Measurements from ENCODE around the gene RAPSN.
"Not testable (repeated sequence)": the region's sequence is repeated elsewhere in the genome, so short reads cannot be mapped to it uniquely, and the experiment has no call there.

Gene RAPSN

DNA sequence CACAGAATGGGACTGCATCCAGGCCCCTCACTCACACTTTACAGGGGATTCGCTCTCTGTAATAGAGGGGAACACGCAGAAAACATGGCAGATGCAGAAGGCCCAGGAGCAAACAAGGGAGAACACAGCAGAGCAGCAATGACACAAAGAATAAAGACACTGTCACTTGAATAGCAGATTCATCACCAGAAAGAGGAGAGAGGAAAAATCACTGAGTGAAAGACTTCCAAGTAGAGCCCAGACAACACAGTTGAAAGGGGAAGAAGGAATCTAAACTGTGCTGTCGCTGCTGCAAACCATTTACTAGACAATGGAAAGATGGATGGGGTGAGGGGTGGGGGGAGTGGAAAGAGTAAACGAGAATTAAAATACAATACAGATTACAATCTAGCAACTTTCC is 28.8 kb upstream of the RAPSN start:
- Mint-ChIP-seq H3K4me3 (no peak overlapping the region), H3K4me1 (ENCODE audit: low read depth) (peaks cover 13% of the 10 kb centered on the region), H3K9me3 (no peaks in the 10 kb centered on the region), H3K27me3 (ENCODE audit: low read depth) (no peaks in the 10 kb centered on the region), H3K36me3 (ENCODE audit: low read depth) (peaks cover 61% of the 10 kb centered on the region), H3K27ac (peak overlapping the region; percentile 18)
- DNase-seq (ENCODE audit: low spot score): no peak

DNA sequence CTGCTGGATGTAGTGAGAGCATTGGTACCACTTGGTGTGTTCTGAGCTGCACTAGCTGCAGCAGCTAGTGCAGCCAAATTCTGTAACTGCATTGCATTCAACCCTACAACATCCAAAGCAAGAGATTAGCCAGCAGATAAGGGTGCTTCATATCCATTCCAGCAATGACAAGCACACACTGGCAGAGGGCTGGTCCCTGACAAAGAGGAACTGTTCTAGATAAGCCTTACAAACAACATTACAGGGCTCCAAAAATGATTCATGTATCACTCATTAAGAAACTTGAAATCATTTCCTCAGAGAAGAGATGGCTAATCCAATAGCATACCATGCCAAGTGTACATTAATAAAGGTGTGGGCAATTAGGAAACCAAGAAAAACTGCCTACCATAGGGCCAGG is 28.4 kb upstream of the RAPSN start:
- Mint-ChIP-seq H3K9me3 (no peaks in the 10 kb centered on the region), H3K27me3 (ENCODE audit: low read depth) (no peaks in the 10 kb centered on the region), H3K4me1 (ENCODE audit: low read depth) (peaks cover 13% of the 10 kb centered on the region), H3K4me3 (no peak overlapping the region), H3K27ac (peak overlapping the region; percentile 18), H3K36me3 (ENCODE audit: low read depth) (peaks cover 59% of the 10 kb centered on the region)
- DNase-seq (ENCODE audit: low spot score): peak; percentile 34

DNA sequence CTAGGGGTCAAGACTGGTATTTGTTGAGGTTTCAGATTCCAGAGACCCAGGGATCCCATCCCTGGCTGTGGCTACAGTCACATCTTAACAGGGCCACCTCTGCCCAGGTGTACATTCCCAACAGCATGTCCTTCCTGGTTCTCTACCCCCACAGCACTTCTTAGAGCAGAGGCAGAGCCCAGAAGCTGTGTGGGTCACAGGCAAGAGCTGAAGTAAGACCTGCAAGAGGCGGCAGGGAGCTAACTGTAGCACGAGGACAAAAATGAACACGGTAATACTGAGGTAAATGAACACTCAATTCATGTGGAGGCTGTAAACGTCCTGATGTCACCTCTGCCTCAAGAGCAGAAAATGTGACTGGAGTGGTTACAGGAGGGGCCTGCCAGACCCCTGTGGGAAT is 21.7 kb upstream of the RAPSN start:
- no peaks in the 10 kb centered on the region for H3K9me3 Mint-ChIP-seq
- peaks cover 4% of the 10 kb centered on the region for H3K4me1 Mint-ChIP-seq (ENCODE audit: low read depth)
- no peaks in the 10 kb centered on the region for H3K27me3 Mint-ChIP-seq (ENCODE audit: low read depth)
- no peak overlapping the region for H3K4me3 Mint-ChIP-seq
- H3K36me3 Mint-ChIP-seq (ENCODE audit: low read depth): peaks cover 53% of the 10 kb centered on the region
- H3K27ac Mint-ChIP-seq: no peak overlapping the region
- no peak for DNase-seq (ENCODE audit: low spot score)

DNA sequence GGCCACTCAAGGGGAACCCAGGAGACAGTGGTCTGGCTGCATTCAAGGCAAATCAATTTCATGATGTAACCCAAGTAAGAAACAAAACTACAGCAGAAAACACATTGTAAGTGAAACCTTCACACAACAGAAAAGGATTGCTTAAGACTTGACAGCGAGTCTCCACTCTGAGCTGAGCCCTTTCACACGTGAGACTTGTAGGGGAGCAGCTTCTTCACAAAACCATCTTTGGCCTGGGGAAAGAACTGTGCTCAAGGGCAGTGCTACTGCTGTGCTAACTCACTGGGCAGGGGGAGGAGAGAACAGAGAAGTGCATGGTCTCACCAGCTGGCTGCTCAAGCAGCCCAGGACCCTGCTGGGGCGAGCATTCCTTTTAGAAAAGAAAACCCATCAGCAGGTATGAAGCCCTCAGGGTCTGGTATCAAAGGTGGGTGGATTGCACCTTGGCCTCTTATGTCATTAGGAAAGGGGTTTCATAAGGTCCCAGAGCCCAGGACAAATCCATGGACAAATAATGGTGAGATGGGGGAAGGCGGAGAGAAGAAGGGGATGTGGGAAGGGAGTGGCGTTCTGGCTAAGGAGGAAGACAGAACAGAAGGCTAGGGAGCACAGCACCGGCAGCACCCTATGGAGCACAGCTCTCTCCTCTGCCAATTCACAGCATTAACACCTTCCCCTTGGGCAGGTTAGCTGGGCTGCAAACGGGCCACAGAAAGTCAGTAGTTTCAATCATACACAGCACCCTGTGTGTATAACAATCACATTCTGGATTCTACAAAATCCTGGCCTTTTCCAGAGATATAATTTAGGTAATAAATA is 20.6 kb upstream of the RAPSN start:
- H3K27ac Mint-ChIP-seq: no peak overlapping the region
- H3K36me3 Mint-ChIP-seq (ENCODE audit: low read depth): peaks cover 50% of the 10 kb centered on the region

DNA sequence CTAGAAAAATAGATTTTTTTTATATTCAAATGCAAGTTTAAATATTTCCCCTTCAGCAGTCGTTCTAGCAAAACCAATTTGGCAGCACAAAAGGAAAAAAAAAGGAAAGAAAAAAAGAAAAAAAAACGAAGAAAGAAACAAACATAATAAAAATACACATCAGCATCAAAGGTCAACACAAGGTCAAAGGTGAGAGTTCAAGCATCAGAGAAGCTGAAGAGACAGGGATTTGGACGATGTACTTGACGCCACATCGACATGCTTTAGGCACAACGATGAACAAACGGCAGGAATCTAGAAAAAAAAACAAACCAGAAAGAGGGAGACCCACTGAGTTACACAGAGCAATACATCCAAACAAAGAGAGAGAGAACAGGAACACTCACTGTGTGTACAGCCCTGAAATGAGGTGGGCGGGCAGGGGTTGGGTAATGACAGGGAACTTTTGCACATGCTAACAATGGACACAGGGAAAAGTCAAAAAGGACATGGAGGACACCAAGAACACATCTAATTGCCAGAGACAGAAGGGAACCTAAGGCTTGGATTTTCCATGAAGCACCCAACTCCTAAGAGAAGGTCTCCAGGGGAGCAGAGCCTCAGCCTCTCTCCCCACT is 19.8 kb upstream of the RAPSN start:
- H3K36me3 Mint-ChIP-seq (ENCODE audit: low read depth): peaks cover 47% of the 10 kb centered on the region
- H3K9me3 Mint-ChIP-seq: no peaks in the 10 kb centered on the region
- no peak overlapping the region for H3K4me3 Mint-ChIP-seq
- peaks cover 4% of the 10 kb centered on the region for H3K4me1 Mint-ChIP-seq (ENCODE audit: low read depth)
- no peak overlapping the region for H3K27ac Mint-ChIP-seq
- no peaks in the 10 kb centered on the region for H3K27me3 Mint-ChIP-seq (ENCODE audit: low read depth)
- DNase-seq (ENCODE audit: low spot score): no peak

More for the DNA sequence above, 20.6 kb upstream of the RAPSN start:
- Mint-ChIP-seq H3K27me3 (ENCODE audit: low read depth) (no peaks in the 10 kb centered on the region), H3K4me3 (no peak overlapping the region), H3K4me1 (ENCODE audit: low read depth) (peaks cover 4% of the 10 kb centered on the region), H3K9me3 (no peaks in the 10 kb centered on the region)
- no peak for DNase-seq (ENCODE audit: low spot score)

DNA sequence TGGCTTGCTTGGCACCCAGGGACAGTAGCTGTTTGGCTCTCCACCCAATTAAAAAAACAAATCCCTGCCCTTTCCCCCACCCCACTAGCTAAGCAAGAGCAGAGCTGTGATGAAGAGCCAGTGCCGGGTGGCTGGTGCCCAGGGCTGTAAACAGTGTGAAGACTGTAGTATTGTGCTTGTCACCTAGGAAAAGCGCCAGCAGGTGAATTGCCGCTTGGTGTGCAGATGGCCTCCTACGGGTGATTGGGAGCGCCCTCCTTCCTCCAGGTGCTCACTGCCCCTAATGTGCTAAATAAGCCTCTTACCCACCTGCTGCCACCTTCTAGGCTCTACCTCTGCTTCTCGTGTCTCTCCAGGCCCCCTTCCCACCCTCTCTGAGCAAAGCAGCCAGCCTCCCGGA is 18.4 kb upstream of the RAPSN start:
- peaks cover 37% of the 10 kb centered on the region for H3K36me3 Mint-ChIP-seq (ENCODE audit: low read depth)
- no peak overlapping the region for H3K4me3 Mint-ChIP-seq
- DNase-seq (ENCODE audit: low spot score): no peak
- no peaks in the 10 kb centered on the region for H3K27me3 Mint-ChIP-seq (ENCODE audit: low read depth)
- H3K27ac Mint-ChIP-seq: peak overlapping the region; percentile 10
- no peaks in the 10 kb centered on the region for H3K9me3 Mint-ChIP-seq
- H3K4me1 Mint-ChIP-seq (ENCODE audit: low read depth): peaks cover 4% of the 10 kb centered on the region

DNA sequence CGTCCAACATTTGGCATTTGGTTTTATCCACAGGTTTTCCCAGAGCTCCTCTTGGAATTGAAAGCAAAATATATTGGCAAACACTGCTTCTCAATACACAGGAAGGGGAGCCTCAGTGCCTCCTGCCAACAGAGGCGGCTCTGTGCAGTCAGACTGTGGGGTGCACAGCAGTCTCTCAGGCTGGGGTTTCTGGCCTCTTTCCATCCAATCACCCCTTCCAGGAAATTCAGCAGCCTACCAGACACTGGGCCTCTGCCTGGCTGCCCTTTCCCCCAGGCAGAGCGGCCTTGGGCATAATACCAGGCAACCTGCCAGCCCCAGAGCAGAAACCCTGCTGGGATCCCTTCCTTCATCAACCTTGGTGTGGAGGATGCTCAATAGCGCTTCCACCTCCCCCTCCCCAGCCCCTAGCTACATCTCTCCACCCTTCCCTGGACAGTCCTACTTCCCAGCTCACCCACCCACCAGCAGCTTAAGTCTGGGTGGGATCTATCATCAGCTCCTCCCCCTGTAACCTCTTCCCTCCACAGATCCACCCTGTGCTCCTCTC is 17.8 kb upstream of the RAPSN start:
- Mint-ChIP-seq H3K4me3 (no peak overlapping the region), H3K9me3 (no peaks in the 10 kb centered on the region), H3K27me3 (ENCODE audit: low read depth) (no peaks in the 10 kb centered on the region), H3K36me3 (ENCODE audit: low read depth) (peaks cover 37% of the 10 kb centered on the region), H3K4me1 (ENCODE audit: low read depth) (peaks cover 4% of the 10 kb centered on the region), H3K27ac (no peak overlapping the region)
- DNase-seq (ENCODE audit: low spot score): no peak

DNA sequence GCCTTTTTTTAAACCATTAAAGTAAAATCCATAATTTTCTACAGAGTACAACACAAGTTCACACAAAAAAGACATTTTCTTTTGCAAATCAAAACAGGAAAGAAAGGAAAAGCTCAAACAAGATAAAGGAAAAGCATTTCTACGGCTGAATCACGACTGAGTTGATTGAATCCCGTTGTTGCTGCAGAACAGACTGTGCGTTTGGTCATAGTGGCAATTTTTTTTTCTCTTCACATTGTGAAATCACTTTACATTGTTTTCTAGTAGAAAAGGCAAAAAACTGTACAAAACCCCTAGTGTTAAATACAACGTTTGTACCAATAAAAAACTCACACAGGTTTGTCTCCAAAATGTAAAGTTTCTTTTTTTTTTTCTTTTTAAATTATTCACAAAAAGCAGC is 17.3 kb upstream of the RAPSN start:
- H3K9me3 Mint-ChIP-seq: no peaks in the 10 kb centered on the region
- no peaks in the 10 kb centered on the region for H3K27me3 Mint-ChIP-seq (ENCODE audit: low read depth)
- no peak overlapping the region for H3K27ac Mint-ChIP-seq
- H3K36me3 Mint-ChIP-seq (ENCODE audit: low read depth): peaks cover 35% of the 10 kb centered on the region
- no peak overlapping the region for H3K4me3 Mint-ChIP-seq
- H3K4me1 Mint-ChIP-seq (ENCODE audit: low read depth): peaks cover 4% of the 10 kb centered on the region
- no peak for DNase-seq (ENCODE audit: low spot score)

DNA sequence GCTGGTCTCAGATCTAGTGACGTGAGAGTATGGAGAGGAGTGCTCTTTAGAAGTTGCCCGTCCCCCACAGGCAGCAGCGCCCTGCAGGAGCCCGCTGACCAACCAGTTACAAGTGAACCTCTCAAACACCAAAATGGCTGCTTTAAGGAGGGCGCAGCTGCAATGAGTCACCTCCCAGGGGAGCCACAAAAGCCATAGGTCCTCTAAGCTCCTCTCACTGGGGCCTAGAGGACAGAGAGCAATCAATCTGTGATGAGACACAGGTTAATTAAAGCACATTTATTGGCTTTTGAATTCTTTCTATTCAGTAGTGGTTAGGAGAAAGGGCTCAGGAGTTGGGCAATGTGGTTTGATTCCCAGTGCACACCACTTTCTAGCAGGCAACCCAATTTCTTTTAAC is 15.5 kb upstream of the RAPSN start:
- Mint-ChIP-seq H3K27ac (no peak overlapping the region), H3K27me3 (ENCODE audit: low read depth) (no peaks in the 10 kb centered on the region)

DNA sequence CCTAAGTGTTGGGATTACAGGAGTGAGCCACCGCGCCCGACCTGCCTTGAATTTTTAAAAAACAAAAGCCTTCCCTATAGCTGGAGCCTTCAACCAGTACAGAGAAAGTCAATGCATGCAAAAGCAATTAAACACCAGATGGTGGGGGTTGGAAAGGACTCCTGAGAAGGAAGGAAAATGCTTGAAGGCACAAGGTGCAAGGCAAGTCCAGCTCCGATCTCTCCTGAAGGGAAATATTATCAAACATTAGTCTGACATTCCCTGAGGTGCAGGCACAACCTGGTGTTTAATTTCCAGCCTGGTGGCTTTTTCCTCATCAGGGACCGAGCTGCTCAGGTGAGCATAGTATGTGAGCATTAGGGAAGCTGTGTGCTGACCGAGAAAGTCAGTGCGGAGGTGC is 12.9 kb upstream of the RAPSN start:
- Mint-ChIP-seq H3K27ac (no peak overlapping the region), H3K4me3 (no peak overlapping the region), H3K27me3 (ENCODE audit: low read depth) (no peaks in the 10 kb centered on the region), H3K36me3 (ENCODE audit: low read depth) (peaks cover 12% of the 10 kb centered on the region), H3K9me3 (no peaks in the 10 kb centered on the region), H3K4me1 (ENCODE audit: low read depth) (no peaks in the 10 kb centered on the region)
- no peak for DNase-seq (ENCODE audit: low spot score)

More for the DNA sequence above, 15.5 kb upstream of the RAPSN start:
- no peak overlapping the region for H3K4me3 Mint-ChIP-seq
- peaks cover 4% of the 10 kb centered on the region for H3K4me1 Mint-ChIP-seq (ENCODE audit: low read depth)
- no peaks in the 10 kb centered on the region for H3K9me3 Mint-ChIP-seq
- no peak for DNase-seq (ENCODE audit: low spot score)
- peaks cover 27% of the 10 kb centered on the region for H3K36me3 Mint-ChIP-seq (ENCODE audit: low read depth)

DNA sequence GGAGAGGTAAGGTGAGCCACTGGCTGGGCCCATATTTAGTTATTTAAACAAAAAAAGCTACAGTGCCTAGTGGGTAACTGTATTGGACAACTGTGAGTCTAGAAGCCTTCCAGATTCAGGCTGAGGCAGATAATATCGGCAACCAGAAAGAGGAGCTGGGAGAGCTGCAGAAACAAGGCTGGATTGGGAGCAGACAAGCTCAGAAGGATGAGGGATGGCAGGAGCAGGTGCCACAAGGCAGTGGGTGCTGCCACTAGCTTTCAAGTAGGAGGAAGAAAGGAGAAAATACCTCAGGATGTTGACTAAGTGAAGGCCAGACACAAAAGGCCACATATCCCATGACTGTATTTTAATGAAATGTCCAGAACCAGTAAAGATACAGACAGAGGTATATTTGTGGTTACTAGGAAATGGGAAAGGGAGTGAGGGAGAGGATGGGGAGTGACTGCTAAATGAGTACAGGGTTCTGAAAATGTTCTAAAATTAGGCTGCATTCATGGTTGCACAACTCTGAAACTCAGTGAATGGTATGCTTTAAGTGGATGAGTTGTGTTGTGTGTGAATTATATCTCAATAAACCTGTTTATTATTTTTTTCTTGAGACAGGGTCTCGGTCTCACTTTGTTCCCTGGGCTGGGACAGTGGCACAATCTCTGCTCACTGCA is 11.8 kb upstream of the RAPSN start:
- H3K27me3 Mint-ChIP-seq (ENCODE audit: low read depth): no peaks in the 10 kb centered on the region
- H3K36me3 Mint-ChIP-seq (ENCODE audit: low read depth): peaks cover 10% of the 10 kb centered on the region
- no peak for DNase-seq (ENCODE audit: low spot score)
- H3K27ac Mint-ChIP-seq: no peak overlapping the region
- H3K4me1 Mint-ChIP-seq (ENCODE audit: low read depth): no peaks in the 10 kb centered on the region
- no peak overlapping the region for H3K4me3 Mint-ChIP-seq
- no peaks in the 10 kb centered on the region for H3K9me3 Mint-ChIP-seq

DNA sequence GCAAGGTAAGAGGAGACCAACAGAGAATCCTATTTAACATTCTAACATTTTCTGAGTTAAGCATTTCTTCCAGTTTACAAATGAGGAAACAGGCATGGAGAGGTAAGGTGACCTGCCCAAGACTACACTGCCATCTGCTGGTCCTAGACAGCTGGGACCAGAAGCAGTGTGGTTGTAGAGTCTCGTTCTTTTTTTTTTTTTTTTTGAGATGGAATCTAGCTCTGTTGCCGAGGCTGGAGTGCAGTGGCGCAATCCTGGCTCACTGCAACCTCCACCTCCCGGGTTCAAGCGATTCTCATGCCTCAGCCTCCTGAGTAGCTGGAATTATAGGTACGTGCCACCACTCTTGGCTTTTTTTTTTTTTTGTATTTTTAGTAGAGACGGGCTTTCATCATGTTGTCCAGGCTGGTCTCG is 5.3 kb upstream of the RAPSN start:
- not testable (repeated sequence) for H3K27me3 Mint-ChIP-seq (ENCODE audit: low read depth); H3K4me1 Mint-ChIP-seq (ENCODE audit: low read depth); H3K9me3 Mint-ChIP-seq; H3K27ac Mint-ChIP-seq; H3K36me3 Mint-ChIP-seq (ENCODE audit: low read depth); H3K4me3 Mint-ChIP-seq
- peak; percentile 61 for DNase-seq (ENCODE audit: low spot score)

DNA sequence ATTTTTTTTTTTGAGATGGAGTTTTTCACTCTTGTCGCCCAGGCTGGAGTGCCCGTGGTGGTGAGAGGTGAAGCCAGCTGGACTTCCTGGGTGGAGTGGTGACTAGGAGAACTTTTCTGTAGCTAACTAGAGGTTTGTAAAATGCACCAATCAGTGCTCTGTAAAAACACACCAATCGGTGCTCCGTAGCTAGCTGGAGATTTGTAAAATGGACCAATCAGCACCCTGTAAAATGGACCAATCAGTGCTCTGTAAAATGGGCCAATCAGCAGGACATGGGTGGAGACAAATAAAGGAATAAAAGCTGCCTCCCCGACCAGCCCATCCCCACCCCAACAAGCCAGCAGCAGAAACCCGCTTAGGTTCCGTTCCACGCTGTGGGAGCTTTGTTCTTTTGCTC is 4.4 kb upstream of the RAPSN start:
- no peak overlapping the region for H3K4me3 Mint-ChIP-seq
- peaks cover 4% of the 10 kb centered on the region for H3K4me1 Mint-ChIP-seq (ENCODE audit: low read depth)
- no peak overlapping the region for H3K27ac Mint-ChIP-seq
- no peaks in the 10 kb centered on the region for H3K9me3 Mint-ChIP-seq
- DNase-seq (ENCODE audit: low spot score): no peak
- no peaks in the 10 kb centered on the region for H3K36me3 Mint-ChIP-seq (ENCODE audit: low read depth)
- no peaks in the 10 kb centered on the region for H3K27me3 Mint-ChIP-seq (ENCODE audit: low read depth)

DNA sequence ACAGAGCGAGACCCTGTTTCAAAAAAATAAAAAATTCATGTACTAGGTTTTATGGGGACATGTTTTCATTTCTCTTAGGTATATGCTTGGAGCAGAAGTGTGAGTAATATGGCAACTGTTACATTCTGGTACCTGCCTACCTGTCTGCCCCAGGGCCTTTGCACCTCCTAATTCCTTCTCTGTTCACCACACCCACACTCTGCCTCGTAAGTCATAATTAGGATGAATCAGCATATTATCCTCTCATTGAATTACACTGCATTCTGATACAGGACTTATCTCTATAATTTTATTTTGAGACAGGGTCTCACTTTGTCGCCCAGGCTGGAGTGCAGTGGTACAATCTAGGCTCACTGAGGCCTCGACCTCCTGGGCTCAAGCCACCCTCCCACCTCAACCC is 3.1 kb upstream of the RAPSN start:
- Mint-ChIP-seq H3K9me3 (no peaks in the 10 kb centered on the region), H3K4me1 (ENCODE audit: low read depth) (peaks cover 4% of the 10 kb centered on the region), H3K4me3 (no peak overlapping the region), H3K27ac (no peak overlapping the region), H3K36me3 (ENCODE audit: low read depth) (no peaks in the 10 kb centered on the region), H3K27me3 (ENCODE audit: low read depth) (no peaks in the 10 kb centered on the region)
- no peak for DNase-seq (ENCODE audit: low spot score)
